Loucy (cell line): ENCODE data around the gene USB1.

Experiments
- H2AFZ ChIP-seq: fragments of 200-600 bp; sonication (generic); 2 replicates; pipeline ENCODE4 v1.6.0; 2016; ENCODE audit warnings: antibody characterized with exemption, mild to moderate bottlenecking, low read length, moderate library complexity
- H3F3A ChIP-seq: fragments of 200-600 bp; 2 replicates; pipeline ENCODE4 v1.6.0; 2016; ENCODE audit warnings: antibody characterized with exemption, low read depth, mild to moderate bottlenecking
- H3K27me3 ChIP-seq: fragments of 200-600 bp; sonication (generic); 2 replicates; pipeline ENCODE4 v1.6.1; 2014; ENCODE audit warnings: low read length, mild to moderate bottlenecking; ENCODE audit not compliant: insufficient read depth, poor library complexity, severe bottlenecking
- H3K36me3 ChIP-seq: fragments of 200-600 bp; sonication (generic); 2 replicates; pipeline ENCODE4 v1.6.1; 2016; ENCODE audit warnings: low read length; ENCODE audit not compliant: insufficient read depth
- H3K4me1 ChIP-seq: fragments of 200-600 bp; sonication (generic); 2 replicates; pipeline ENCODE4 v1.5.1; 2014; ENCODE audit warnings: low read length, mild to moderate bottlenecking; ENCODE audit not compliant: insufficient read depth, poor library complexity, severe bottlenecking
- H3K4me2 ChIP-seq: fragments of 200-600 bp; sonication (generic); 2 replicates; pipeline ENCODE4 v1.6.0; 2014; ENCODE audit warnings: antibody characterized with exemption, low read length, low read depth, mild to moderate bottlenecking; ENCODE audit not compliant: poor library complexity, severe bottlenecking
- H3K4me3 ChIP-seq: fragments of 200-600 bp; sonication (generic); 2 replicates; pipeline ENCODE4 v1.5.1; 2014; ENCODE audit warnings: low read length, mild to moderate bottlenecking, mixed read lengths; ENCODE audit not compliant: poor library complexity, severe bottlenecking
- H3K79me2 ChIP-seq: fragments of 200-600 bp; sonication (generic); 2 replicates; pipeline ENCODE4 v1.6.1; 2014; ENCODE audit warnings: low read length; ENCODE audit not compliant: insufficient read depth
- H3K9ac ChIP-seq: fragments of 200-600 bp; sonication (generic); 2 replicates; pipeline ENCODE4 v1.6.0; 2014; ENCODE audit warnings: mild to moderate bottlenecking, low read depth, low read length, moderate library complexity; ENCODE audit not compliant: poor library complexity, severe bottlenecking
- H3K9me2 ChIP-seq: fragments of 200-600 bp; sonication (generic); replicated peaks from 2 replicates; pipeline ENCODE4 v1.6.1; 2016; ENCODE audit warnings: low read depth, low read length, mixed read lengths
- H3K9me3 ChIP-seq: fragments of 200-600 bp; sonication (generic); 2 replicates; pipeline ENCODE4 v1.6.1; 2014; ENCODE audit warnings: mild to moderate bottlenecking, antibody characterized with exemption, low read length, low read depth; ENCODE audit not compliant: insufficient read depth
- H4K20me1 ChIP-seq: fragments of 200-600 bp; sonication (generic); 2 replicates; pipeline ENCODE4 v1.6.0; 2014; ENCODE audit warnings: antibody characterized with exemption, low read length, mild to moderate bottlenecking; ENCODE audit not compliant: insufficient read depth, poor library complexity, severe bottlenecking
- EZH2phosphoT487 ChIP-seq: fragments of 200-600 bp; IDR thresholded peaks from 2 replicates; pipeline ENCODE4 v1.6.1; 2018; ENCODE audit warnings: antibody characterized with exemption, mild to moderate bottlenecking, moderate library complexity, borderline replicate concordance
- TF ChIP-seq, protein P1 (sequence below): fragments of 200-600 bp; sonication (generic); conservative IDR thresholded peaks from 2 replicates; pipeline ENCODE4 v1.5.1; 2014; ENCODE audit warnings: mild to moderate bottlenecking, antibody characterized with exemption, low read length

USB1 gene

GRCh38 chr16:58018803-58019202 lies 17.6 kb downstream of the USB1 start:
- Histone ChIP-seq H3K4me1 (no peaks in the 10 kb centered on the region), H3K9me3 (no peaks in the 10 kb centered on the region), H3K9me2 (no peaks in the 10 kb centered on the region), H3K4me2 (no peak overlapping the region), H3K79me2 (no peaks in the 10 kb centered on the region), H3F3A (no peaks in the 10 kb centered on the region), H3K27me3 (no peaks in the 10 kb centered on the region), H3K9ac (no peak overlapping the region), H3K36me3 (peaks cover 12% of the 10 kb centered on the region; the same call in 1 of the 2 replicates), H2AFZ (no peak overlapping the region), H3K4me3 (no peak overlapping the region), H4K20me1 (no peaks in the 10 kb centered on the region)
- TF ChIP-seq, protein P1, sequence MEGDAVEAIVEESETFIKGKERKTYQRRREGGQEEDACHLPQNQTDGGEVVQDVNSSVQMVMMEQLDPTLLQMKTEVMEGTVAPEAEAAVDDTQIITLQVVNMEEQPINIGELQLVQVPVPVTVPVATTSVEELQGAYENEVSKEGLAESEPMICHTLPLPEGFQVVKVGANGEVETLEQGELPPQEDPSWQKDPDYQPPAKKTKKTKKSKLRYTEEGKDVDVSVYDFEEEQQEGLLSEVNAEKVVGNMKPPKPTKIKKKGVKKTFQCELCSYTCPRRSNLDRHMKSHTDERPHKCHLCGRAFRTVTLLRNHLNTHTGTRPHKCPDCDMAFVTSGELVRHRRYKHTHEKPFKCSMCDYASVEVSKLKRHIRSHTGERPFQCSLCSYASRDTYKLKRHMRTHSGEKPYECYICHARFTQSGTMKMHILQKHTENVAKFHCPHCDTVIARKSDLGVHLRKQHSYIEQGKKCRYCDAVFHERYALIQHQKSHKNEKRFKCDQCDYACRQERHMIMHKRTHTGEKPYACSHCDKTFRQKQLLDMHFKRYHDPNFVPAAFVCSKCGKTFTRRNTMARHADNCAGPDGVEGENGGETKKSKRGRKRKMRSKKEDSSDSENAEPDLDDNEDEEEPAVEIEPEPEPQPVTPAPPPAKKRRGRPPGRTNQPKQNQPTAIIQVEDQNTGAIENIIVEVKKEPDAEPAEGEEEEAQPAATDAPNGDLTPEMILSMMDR, result peak; percentile 13; the same call in 1 of the 2 replicates
- TF ChIP-seq EZH2phosphoT487, result no peak

- H3K79me2 ChIP-seq, result no peaks in the 10 kb centered on the region
- H3F3A ChIP-seq, result no peaks in the 10 kb centered on the region
- no peak overlapping the region for H2AFZ ChIP-seq
- H3K4me3 ChIP-seq, result no peak overlapping the region
- no peaks in the 10 kb centered on the region for H3K27me3 ChIP-seq
- H4K20me1 ChIP-seq, result no peaks in the 10 kb centered on the region
- TF ChIP-seq, protein P1, result no peak
- TF ChIP-seq EZH2phosphoT487, result no peak
- H3K9me2 ChIP-seq, result no peaks in the 10 kb centered on the region
- peaks cover 12% of the 10 kb centered on the region; the same call in 1 of the 2 replicates for H3K36me3 ChIP-seq
- H3K4me2 ChIP-seq, result no peak overlapping the region
- no peak overlapping the region for H3K9ac ChIP-seq
- H3K9me3 ChIP-seq, result no peaks in the 10 kb centered on the region
- peaks cover 1% of the 10 kb centered on the region for H3K4me1 ChIP-seq
Observed at GRCh38 chr16:58019866-58020538, 18.8 kb downstream of the USB1 start.

- no peaks in the 10 kb centered on the region for H3K9me3 ChIP-seq
- no peak overlapping the region for H3K9ac ChIP-seq
Observed at GRCh38 chr16:58020628-58021521, 19.7 kb downstream of the USB1 start.

More at GRCh38 chr16:58020628-58021521, 19.7 kb downstream of the USB1 start:
- peaks cover 12% of the 10 kb centered on the region; the same call in 1 of the 2 replicates for H3K36me3 ChIP-seq
- no peak for TF ChIP-seq EZH2phosphoT487
- TF ChIP-seq, protein P1, result peak; percentile 98
- no peaks in the 10 kb centered on the region for H3F3A ChIP-seq
- H3K4me2 ChIP-seq, result no peak overlapping the region
- no peaks in the 10 kb centered on the region for H3K9me2 ChIP-seq
- H2AFZ ChIP-seq, result no peak overlapping the region
- peaks cover 3% of the 10 kb centered on the region for H3K4me1 ChIP-seq
- H3K27me3 ChIP-seq, result no peaks in the 10 kb centered on the region
- H3K79me2 ChIP-seq, result no peaks in the 10 kb centered on the region
- H4K20me1 ChIP-seq, result no peaks in the 10 kb centered on the region
- H3K4me3 ChIP-seq, result no peak overlapping the region
